Liver (tissue), 9 donors: ENCODE measurements around the gene C6orf89. TPM values are rescaled to one million over a fixed set of nuclear protein-coding genes. Genes with fewer than 3 reads are reported as not detected.

ENCODE experiments used
- DNase-seq: peaks from one replicate; pipeline ENCODE4 v3.0.0-alpha.2; 2017; ENCODE audit warnings: low spot score
- H3K27ac ChIP-seq, 2 donors: one replicate each; pipeline ENCODE4 v1.7.0; 2013; ENCODE audit warnings: inconsistent platforms in 2 of 2, low read length in 2 of 2, control low read depth in 1 of 2, low read depth in 1 of 2, mild to moderate bottlenecking in 1 of 2
- H3K27me3 ChIP-seq, 4 donors: one replicate each; pipeline versions ENCODE4 v1.6.1 to v1.7.0; 2013; ENCODE audit warnings: low read length in 3 of 4, inconsistent platforms in 1 of 4, mild to moderate bottlenecking in 1 of 4, moderate library complexity in 1 of 4; ENCODE audit not compliant: control insufficient read depth in 4 of 4, insufficient read depth in 4 of 4
- H3K36me3 ChIP-seq, 4 donors: one replicate each; pipeline versions ENCODE4 v1.6.1 to v1.7.0; 2013; ENCODE audit warnings: low read length in 3 of 4, mild to moderate bottlenecking in 3 of 4, low read depth in 1 of 4, moderate library complexity in 1 of 4; ENCODE audit not compliant: control insufficient read depth in 4 of 4, insufficient read depth in 3 of 4
- H3K4me1 ChIP-seq, 4 donors: one replicate each; pipeline versions ENCODE4 v1.6.1 to v1.7.0; 2013; ENCODE audit warnings: low read length in 3 of 4, mild to moderate bottlenecking in 3 of 4, moderate library complexity in 1 of 4; ENCODE audit not compliant: control insufficient read depth in 4 of 4, insufficient read depth in 4 of 4
- H3K4me3 ChIP-seq, 3 donors: one replicate each; pipeline versions ENCODE4 v1.6.1 to v1.7.0; 2013; ENCODE audit warnings: low read length in 3 of 3, control low read depth in 1 of 3, low read depth in 1 of 3, mild to moderate bottlenecking in 1 of 3
- H3K9ac ChIP-seq, 2 donors: one replicate each; pipeline ENCODE4 v1.7.0; 2013; ENCODE audit warnings: low read length in 2 of 2, mild to moderate bottlenecking in 2 of 2, moderate library complexity in 2 of 2, control low read depth in 1 of 2, low read depth in 1 of 2
- H3K9me3 ChIP-seq, 4 donors: one replicate each; pipeline versions ENCODE4 v1.6.1 to v1.7.0; 2013; ENCODE audit warnings: low read length in 3 of 4; ENCODE audit not compliant: control insufficient read depth in 4 of 4
- ATF3 ChIP-seq: IDR thresholded peaks from 2 replicates; pipeline ENCODE4 v1.6.1; 2016; ENCODE audit warnings: antibody characterized with exemption
- EGR1 ChIP-seq, 2 donors: IDR thresholded peaks; 2 replicates each; pipeline ENCODE4 v1.6.1; 2016 to 2018; ENCODE audit warnings: antibody characterized with exemption in 2 of 2, low read depth in 2 of 2
- FOXA1 ChIP-seq: IDR thresholded peaks from 2 replicates; pipeline ENCODE4 v1.6.1; 2016; ENCODE audit warnings: antibody characterized with exemption
- FOXA2 ChIP-seq: IDR thresholded peaks from 2 replicates; pipeline ENCODE4 v1.6.1; 2016; ENCODE audit warnings: antibody characterized with exemption
- GABPA ChIP-seq, 2 donors: IDR thresholded peaks in 1 of 2; conservative IDR thresholded peaks in 1 of 2; 2 replicates each; pipeline ENCODE4 v1.6.1; 2016; ENCODE audit warnings: antibody characterized with exemption in 2 of 2, mild to moderate bottlenecking in 1 of 2, moderate library complexity in 1 of 2
- HNF4A ChIP-seq, 2 donors: conservative IDR thresholded peaks; 2 replicates each; pipeline ENCODE4 v1.6.1; 2016; ENCODE audit warnings: antibody characterized with exemption in 2 of 2, mild to moderate bottlenecking in 2 of 2
- HNF4G ChIP-seq: IDR thresholded peaks from 2 replicates; pipeline ENCODE4 v1.6.1; 2016; ENCODE audit warnings: antibody characterized with exemption
- JUND ChIP-seq, 2 donors: IDR thresholded peaks; 2 replicates each; pipeline ENCODE4 v1.6.1; 2016; ENCODE audit warnings: antibody characterized with exemption in 2 of 2
- MAX ChIP-seq: IDR thresholded peaks from 2 replicates; pipeline ENCODE4 v1.6.1; 2016; ENCODE audit warnings: antibody characterized with exemption
- NR2F2 ChIP-seq: IDR thresholded peaks from 2 replicates; pipeline ENCODE4 v1.6.1; 2016; ENCODE audit warnings: antibody characterized with exemption
- RXRA ChIP-seq, 2 donors: IDR thresholded peaks; 2 replicates each; pipeline ENCODE4 v1.6.1; 2017 to 2018; ENCODE audit warnings: antibody characterized with exemption in 2 of 2, mild to moderate bottlenecking in 1 of 2
- TAF1 ChIP-seq: conservative IDR thresholded peaks from 2 replicates; pipeline ENCODE4 v1.6.1; 2016; ENCODE audit warnings: antibody characterized with exemption, mild to moderate bottlenecking
- YY1 ChIP-seq: IDR thresholded peaks from 2 replicates; pipeline ENCODE4 v1.6.1; 2016; ENCODE audit warnings: antibody characterized with exemption, mild to moderate bottlenecking
- WGBS: extraction: QIAGEN DNeasy Blood & Tissue Kit; methylation state at CpG from one replicate; pipeline ENCODE4 v1.1.7; 2013; 5-methylcytosine and 5-hydroxymethylcytosine counted together
- polyA plus RNA-seq, 2 donors: library from polyadenylated mRNA; stranded (reverse) in 1 of 2; unstranded in 1 of 2; fragments of 200-250 nt in 1 of 2; fragments of >200 nt in 1 of 2; fragmentation: Nextera tagmentation in 1 of 2; extraction: Ambion mirVana in 1 of 2; gene quantifications; one replicate each; pipeline versions ENCODE4 v1.2.1 to v1.2.3, GENCODE V29; 2013 to 2015
- total RNA-seq, 2 donors: library from RNA; depleted of rRNA; stranded (reverse); fragments of >200 nt; gene quantifications; one replicate each; pipeline ENCODE4 v1.2.3, GENCODE V29; 2014
- TF ChIP-seq, protein P1 (sequence below): IDR thresholded peaks from 2 replicates; pipeline ENCODE4 v1.6.1; 2016; ENCODE audit warnings: antibody characterized with exemption, mild to moderate bottlenecking
- TF ChIP-seq, protein P2 (sequence below): fragments of 150-350 bp; IDR thresholded peaks from 2 replicates; pipeline ENCODE4 v1.5.1; 2017; ENCODE audit warnings: improper control_type of control experiment, low read depth, low read length; ENCODE audit not compliant: missing input control
- TF ChIP-seq, protein P3 (sequence below): IDR thresholded peaks from 2 replicates; pipeline ENCODE4 v1.6.1; 2016; ENCODE audit warnings: antibody characterized with exemption
- donor health status: healthy.
- donor health status: healthy.
- donor health status: healthy.
- donor health status: healthy.
- donor health status: healthy.

Gene C6orf89
- total and polyA plus RNA-seq, 4 donors: 14.0 to 27.2 (median 21.0) TPM

DNA sequence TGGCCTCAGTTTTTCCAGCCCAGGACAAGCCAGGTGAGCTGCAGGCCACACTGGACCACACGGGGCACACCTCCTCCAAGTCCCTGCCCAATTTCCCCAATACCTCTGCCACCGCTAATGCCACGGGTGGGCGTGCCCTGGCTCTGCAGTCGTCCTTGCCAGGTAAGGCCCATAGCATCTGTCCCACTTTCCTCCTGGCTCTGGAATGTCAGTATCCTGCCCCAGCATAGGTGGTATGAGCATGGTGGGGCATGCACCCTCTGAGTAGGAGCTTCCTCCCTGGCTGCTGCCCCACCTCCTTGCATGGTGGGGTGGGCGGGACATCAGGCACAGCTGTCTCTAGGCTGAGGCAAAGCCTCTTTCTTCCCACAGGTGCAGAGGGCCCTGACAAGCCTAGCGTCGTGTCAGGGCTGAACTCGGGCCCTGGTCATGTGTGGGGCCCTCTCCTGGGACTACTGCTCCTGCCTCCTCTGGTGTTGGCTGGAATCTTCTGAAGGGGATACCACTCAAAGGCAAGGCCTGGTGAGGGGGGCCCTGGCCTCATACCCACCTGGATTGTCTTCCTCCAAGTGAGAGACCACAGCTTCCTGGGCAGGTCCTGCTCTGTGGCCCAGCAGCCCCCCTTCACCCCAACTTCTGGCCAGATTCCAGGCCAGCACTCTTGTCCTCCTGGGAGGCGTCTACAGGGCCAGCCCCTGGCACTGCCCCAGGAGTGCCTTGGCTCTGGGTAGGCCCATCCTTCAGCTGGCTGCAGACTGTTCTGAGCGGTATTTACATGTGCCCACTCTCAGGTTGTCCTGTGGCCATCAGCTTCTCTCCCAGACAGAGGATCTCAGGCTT lies 77.9 kb downstream of the C6orf89 start:
- TF ChIP-seq HNF4G (no peak), ATF3 (no peak), EGR1 (IDR thresholded peaks at IDR 0.05; ENCODE audit: low read depth in 2 of 2) (no peak), GABPA (IDR thresholded peaks at IDR 0.05 in 1 of 2, conservative IDR thresholded peaks at IDR 0.05 in 1 of 2) (no peak), RXRA (IDR thresholded peaks at IDR 0.05) (no peak), HNF4A (conservative IDR thresholded peaks at IDR 0.05) (no peak), JUND (IDR thresholded peaks at IDR 0.05) (no peak)
- TF ChIP-seq, protein P1, sequence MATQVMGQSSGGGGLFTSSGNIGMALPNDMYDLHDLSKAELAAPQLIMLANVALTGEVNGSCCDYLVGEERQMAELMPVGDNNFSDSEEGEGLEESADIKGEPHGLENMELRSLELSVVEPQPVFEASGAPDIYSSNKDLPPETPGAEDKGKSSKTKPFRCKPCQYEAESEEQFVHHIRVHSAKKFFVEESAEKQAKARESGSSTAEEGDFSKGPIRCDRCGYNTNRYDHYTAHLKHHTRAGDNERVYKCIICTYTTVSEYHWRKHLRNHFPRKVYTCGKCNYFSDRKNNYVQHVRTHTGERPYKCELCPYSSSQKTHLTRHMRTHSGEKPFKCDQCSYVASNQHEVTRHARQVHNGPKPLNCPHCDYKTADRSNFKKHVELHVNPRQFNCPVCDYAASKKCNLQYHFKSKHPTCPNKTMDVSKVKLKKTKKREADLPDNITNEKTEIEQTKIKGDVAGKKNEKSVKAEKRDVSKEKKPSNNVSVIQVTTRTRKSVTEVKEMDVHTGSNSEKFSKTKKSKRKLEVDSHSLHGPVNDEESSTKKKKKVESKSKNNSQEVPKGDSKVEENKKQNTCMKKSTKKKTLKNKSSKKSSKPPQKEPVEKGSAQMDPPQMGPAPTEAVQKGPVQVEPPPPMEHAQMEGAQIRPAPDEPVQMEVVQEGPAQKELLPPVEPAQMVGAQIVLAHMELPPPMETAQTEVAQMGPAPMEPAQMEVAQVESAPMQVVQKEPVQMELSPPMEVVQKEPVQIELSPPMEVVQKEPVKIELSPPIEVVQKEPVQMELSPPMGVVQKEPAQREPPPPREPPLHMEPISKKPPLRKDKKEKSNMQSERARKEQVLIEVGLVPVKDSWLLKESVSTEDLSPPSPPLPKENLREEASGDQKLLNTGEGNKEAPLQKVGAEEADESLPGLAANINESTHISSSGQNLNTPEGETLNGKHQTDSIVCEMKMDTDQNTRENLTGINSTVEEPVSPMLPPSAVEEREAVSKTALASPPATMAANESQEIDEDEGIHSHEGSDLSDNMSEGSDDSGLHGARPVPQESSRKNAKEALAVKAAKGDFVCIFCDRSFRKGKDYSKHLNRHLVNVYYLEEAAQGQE: no peak
- TF ChIP-seq, protein P2, sequence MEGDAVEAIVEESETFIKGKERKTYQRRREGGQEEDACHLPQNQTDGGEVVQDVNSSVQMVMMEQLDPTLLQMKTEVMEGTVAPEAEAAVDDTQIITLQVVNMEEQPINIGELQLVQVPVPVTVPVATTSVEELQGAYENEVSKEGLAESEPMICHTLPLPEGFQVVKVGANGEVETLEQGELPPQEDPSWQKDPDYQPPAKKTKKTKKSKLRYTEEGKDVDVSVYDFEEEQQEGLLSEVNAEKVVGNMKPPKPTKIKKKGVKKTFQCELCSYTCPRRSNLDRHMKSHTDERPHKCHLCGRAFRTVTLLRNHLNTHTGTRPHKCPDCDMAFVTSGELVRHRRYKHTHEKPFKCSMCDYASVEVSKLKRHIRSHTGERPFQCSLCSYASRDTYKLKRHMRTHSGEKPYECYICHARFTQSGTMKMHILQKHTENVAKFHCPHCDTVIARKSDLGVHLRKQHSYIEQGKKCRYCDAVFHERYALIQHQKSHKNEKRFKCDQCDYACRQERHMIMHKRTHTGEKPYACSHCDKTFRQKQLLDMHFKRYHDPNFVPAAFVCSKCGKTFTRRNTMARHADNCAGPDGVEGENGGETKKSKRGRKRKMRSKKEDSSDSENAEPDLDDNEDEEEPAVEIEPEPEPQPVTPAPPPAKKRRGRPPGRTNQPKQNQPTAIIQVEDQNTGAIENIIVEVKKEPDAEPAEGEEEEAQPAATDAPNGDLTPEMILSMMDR: no peak
- no peak overlapping the region for H3K27ac ChIP-seq
- H3K36me3 ChIP-seq: peaks cover 1 to 14% (median 9%) of the 10 kb centered on the region in 4 donors
- 82% methylated on average over 11 of the region's 11 CpGs for WGBS
- no peaks in the 10 kb centered on the region for H3K4me1 ChIP-seq
- H3K9ac ChIP-seq: no peak overlapping the region
- DNase-seq: no peak
- no peaks in the 10 kb centered on the region for H3K9me3 ChIP-seq
- no peaks in the 10 kb centered on the region for H3K27me3 ChIP-seq
- no peak overlapping the region for H3K4me3 ChIP-seq

- Histone ChIP-seq H3K27ac (no peak overlapping the region), H3K4me3 (no peak overlapping the region), H3K4me1 (no peaks in the 10 kb centered on the region), H3K27me3 (no peaks in the 10 kb centered on the region), H3K9ac (no peak overlapping the region), H3K9me3 (no peaks in the 10 kb centered on the region), H3K36me3 (peaks cover 8 to 20% (median 15%) of the 10 kb centered on the region in 4 donors)
- no peak for DNase-seq
- 90% methylated on average over 6 of the region's 6 CpGs for WGBS
- TF ChIP-seq EGR1 (IDR thresholded peaks at IDR 0.05; ENCODE audit: low read depth in 2 of 2): no peak
- no peak for TF ChIP-seq GABPA (IDR thresholded peaks at IDR 0.05 in 1 of 2, conservative IDR thresholded peaks at IDR 0.05 in 1 of 2)
- no peak for TF ChIP-seq HNF4G
- TF ChIP-seq FOXA1: no peak
- TF ChIP-seq TAF1: no peak
- no peak for TF ChIP-seq YY1
- TF ChIP-seq FOXA2: no peak
- TF ChIP-seq, protein P3, sequence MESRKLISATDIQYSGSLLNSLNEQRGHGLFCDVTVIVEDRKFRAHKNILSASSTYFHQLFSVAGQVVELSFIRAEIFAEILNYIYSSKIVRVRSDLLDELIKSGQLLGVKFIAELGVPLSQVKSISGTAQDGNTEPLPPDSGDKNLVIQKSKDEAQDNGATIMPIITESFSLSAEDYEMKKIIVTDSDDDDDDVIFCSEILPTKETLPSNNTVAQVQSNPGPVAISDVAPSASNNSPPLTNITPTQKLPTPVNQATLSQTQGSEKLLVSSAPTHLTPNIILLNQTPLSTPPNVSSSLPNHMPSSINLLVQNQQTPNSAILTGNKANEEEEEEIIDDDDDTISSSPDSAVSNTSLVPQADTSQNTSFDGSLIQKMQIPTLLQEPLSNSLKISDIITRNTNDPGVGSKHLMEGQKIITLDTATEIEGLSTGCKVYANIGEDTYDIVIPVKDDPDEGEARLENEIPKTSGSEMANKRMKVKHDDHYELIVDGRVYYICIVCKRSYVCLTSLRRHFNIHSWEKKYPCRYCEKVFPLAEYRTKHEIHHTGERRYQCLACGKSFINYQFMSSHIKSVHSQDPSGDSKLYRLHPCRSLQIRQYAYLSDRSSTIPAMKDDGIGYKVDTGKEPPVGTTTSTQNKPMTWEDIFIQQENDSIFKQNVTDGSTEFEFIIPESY: no peak
- no peak for TF ChIP-seq MAX
- no peak for TF ChIP-seq JUND (IDR thresholded peaks at IDR 0.05)
- TF ChIP-seq ATF3: no peak
- TF ChIP-seq HNF4A (conservative IDR thresholded peaks at IDR 0.05): no peak
- TF ChIP-seq NR2F2: no peak
- no peak for TF ChIP-seq RXRA (IDR thresholded peaks at IDR 0.05)
- TF ChIP-seq, protein P1: no peak
Measured at GRCh38 chr6:36964349-36964748, 78.6 kb downstream of the C6orf89 start.
